HEK293 (cell line): Measurements from ENCODE around the gene SMIM31.

Experiments
- CTCF ChIP-seq: fragments of 450-650 bp; formaldehyde crosslinking; IDR thresholded peaks from 2 replicates; pipeline ENCODE4 v1.5.1; 2016; ENCODE audit warnings: missing biosample characterization, missing genetic modification characterization
- FEZF1 ChIP-seq: fragments of 450-650 bp; formaldehyde crosslinking; IDR thresholded peaks from 2 replicates; pipeline ENCODE4 v1.5.1; 2016; ENCODE audit warnings: missing biosample characterization, missing genetic modification characterization
- ZNF140 ChIP-seq: fragments of 450-650 bp; formaldehyde crosslinking; IDR thresholded peaks from 2 replicates; pipeline ENCODE4 v1.5.1; 2016; ENCODE audit warnings: missing biosample characterization, missing genetic modification characterization
- ZNF24 ChIP-seq: fragments of 450-650 bp; formaldehyde crosslinking; IDR thresholded peaks from 2 replicates; pipeline ENCODE4 v1.5.1; 2016; ENCODE audit warnings: missing biosample characterization, missing genetic modification characterization
- ZNF302 ChIP-seq: fragments of 450-650 bp; formaldehyde crosslinking; IDR thresholded peaks from 2 replicates; pipeline ENCODE4 v1.5.1; 2016; ENCODE audit warnings: missing biosample characterization, missing genetic modification characterization, low read depth
- ZNF768 ChIP-seq: fragments of 450-650 bp; formaldehyde crosslinking; IDR thresholded peaks from 2 replicates; pipeline ENCODE4 v1.5.1; 2018; ENCODE audit warnings: missing biosample characterization, mild to moderate bottlenecking, missing genetic modification characterization
- TF ChIP-seq, protein P1 (sequence below): fragments of 450-650 bp; formaldehyde crosslinking; IDR thresholded peaks from 2 replicates; pipeline ENCODE4 v1.5.1; 2016; ENCODE audit warnings: missing biosample characterization, missing genetic modification characterization

DNA sequence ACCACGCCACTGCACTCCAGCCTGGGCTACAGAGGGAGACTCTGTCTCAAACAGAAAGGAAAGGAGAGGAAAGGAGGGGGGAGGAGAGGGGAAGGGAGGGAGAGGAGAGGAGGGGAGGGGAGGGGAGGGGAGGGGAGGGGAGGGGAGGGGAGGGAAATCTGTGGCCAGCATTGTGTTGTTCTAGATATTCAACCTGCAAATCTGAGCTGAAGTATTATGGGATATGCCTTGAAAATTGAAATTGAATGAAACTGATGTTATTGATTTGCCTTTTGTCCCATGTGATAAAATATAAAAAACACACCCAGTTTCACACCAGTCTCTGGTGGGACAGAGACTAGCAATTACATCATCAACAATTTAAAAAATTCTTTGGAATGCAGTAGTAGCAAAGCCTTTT is 1.5 kb downstream of the SMIM31 start:
- TF ChIP-seq, protein P1, sequence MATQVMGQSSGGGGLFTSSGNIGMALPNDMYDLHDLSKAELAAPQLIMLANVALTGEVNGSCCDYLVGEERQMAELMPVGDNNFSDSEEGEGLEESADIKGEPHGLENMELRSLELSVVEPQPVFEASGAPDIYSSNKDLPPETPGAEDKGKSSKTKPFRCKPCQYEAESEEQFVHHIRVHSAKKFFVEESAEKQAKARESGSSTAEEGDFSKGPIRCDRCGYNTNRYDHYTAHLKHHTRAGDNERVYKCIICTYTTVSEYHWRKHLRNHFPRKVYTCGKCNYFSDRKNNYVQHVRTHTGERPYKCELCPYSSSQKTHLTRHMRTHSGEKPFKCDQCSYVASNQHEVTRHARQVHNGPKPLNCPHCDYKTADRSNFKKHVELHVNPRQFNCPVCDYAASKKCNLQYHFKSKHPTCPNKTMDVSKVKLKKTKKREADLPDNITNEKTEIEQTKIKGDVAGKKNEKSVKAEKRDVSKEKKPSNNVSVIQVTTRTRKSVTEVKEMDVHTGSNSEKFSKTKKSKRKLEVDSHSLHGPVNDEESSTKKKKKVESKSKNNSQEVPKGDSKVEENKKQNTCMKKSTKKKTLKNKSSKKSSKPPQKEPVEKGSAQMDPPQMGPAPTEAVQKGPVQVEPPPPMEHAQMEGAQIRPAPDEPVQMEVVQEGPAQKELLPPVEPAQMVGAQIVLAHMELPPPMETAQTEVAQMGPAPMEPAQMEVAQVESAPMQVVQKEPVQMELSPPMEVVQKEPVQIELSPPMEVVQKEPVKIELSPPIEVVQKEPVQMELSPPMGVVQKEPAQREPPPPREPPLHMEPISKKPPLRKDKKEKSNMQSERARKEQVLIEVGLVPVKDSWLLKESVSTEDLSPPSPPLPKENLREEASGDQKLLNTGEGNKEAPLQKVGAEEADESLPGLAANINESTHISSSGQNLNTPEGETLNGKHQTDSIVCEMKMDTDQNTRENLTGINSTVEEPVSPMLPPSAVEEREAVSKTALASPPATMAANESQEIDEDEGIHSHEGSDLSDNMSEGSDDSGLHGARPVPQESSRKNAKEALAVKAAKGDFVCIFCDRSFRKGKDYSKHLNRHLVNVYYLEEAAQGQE (tag by site-specific recombination): no peak
- no peak for TF ChIP-seq ZNF24 (tag by site-specific recombination)
- no peak for TF ChIP-seq ZNF140 (tag by site-specific recombination)
- TF ChIP-seq CTCF (tag by site-specific recombination): no peak
- TF ChIP-seq ZNF768 (tag by site-specific recombination): no peak
- TF ChIP-seq FEZF1 (tag by site-specific recombination): no peak
- TF ChIP-seq ZNF302: no peak
